AG04450 (cell line): ENCODE measurements around the gene DYRK4. TPM values are rescaled to one million over a fixed set of nuclear protein-coding genes. Genes with fewer than 3 reads are reported as not detected.

Experiments used
- CTCF ChIA-PET: fragments of 300-600, 350-600 bp; formaldehyde crosslinking; extraction: SDS; loops from one replicate; lab custom pipeline; 2022; ENCODE audit warnings: antibody characterized with exemption, inconsistent platforms; lab: Charles Lee
- POLR2A ChIA-PET: fragments of 350-600 bp; formaldehyde crosslinking; extraction: SDS; loops from one replicate; lab custom pipeline; 2021; ENCODE audit warnings: antibody characterized with exemption, inconsistent platforms; lab: Yijun Ruan, JAX
- DNase-seq: peaks from one replicate; pipeline ENCODE4 v3.0.0-alpha.2; 2011; ENCODE audit warnings: low read depth, low spot score
- H3K27ac ChIP-seq: one replicate; pipeline ENCODE4 v1.5.1; 2012; ENCODE audit warnings: low read depth, low read length, control low read depth
- H3K27me3 ChIP-seq: one replicate; pipeline ENCODE4 v1.6.0; 2012; ENCODE audit warnings: low read length; ENCODE audit not compliant: control insufficient read depth, insufficient read depth
- H3K4me3 ChIP-seq: 2 replicates; pipeline ENCODE4 v1.5.1; 2011; ENCODE audit warnings: mild to moderate bottlenecking, low read depth, low read length, control low read depth
- H3K9me3 ChIP-seq: 2 replicates; pipeline ENCODE4 v1.5.1; 2012; ENCODE audit warnings: low read length; ENCODE audit not compliant: control insufficient read depth, insufficient read depth
- polyA plus RNA-seq: library from polyadenylated mRNA; depleted of rRNA; stranded (reverse); fragments of >200 nt; gene quantifications from 2 replicates; pipeline ENCODE4 v1.2.3, GENCODE V29; 2011
- TF ChIP-seq, protein P1 (sequence below): IDR thresholded peaks from 2 replicates; pipeline ENCODE4 v1.5.1; 2011; ENCODE audit warnings: low read depth, low read length, control low read depth, inconsistent platforms

The DYRK4 gene
- polyA plus RNA-seq, 1 experiment, result 71.9 TPM

DNA sequence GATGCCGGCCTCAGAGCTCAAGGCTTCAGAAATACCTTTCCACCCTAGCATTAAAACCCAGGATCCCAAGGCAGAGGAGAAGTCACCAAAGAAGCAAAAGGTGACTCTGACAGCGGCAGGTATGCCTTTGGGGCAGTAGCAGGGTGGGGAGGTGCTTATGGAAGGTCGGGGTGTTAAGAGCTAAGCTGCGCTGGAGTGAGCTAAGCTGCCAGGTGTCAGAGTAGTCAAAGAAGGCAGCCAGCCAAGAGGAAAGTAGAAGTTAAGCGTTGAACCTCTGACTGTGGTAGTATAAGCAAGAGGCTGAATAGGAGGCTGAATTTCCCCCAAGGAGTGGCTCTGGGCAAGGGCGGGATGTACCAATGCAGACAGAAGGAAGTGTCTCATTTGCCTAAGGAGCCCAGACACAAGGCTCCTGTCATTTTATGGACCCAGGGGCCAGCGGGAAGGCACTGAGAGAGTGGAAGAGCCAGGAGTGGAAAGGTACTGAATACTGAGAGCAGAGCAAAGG lies 29.2 kb downstream of the DYRK4 start:
- H3K9me3 ChIP-seq, result no peaks in the 10 kb centered on the region
- peaks cover 13% of the 10 kb centered on the region for H3K27me3 ChIP-seq
- no peak overlapping the region for H3K27ac ChIP-seq
- ChIA-PET CTCF (no interaction called here), POLR2A (no interaction called here)
- DNase-seq, result no peak
- TF ChIP-seq, protein P1, sequence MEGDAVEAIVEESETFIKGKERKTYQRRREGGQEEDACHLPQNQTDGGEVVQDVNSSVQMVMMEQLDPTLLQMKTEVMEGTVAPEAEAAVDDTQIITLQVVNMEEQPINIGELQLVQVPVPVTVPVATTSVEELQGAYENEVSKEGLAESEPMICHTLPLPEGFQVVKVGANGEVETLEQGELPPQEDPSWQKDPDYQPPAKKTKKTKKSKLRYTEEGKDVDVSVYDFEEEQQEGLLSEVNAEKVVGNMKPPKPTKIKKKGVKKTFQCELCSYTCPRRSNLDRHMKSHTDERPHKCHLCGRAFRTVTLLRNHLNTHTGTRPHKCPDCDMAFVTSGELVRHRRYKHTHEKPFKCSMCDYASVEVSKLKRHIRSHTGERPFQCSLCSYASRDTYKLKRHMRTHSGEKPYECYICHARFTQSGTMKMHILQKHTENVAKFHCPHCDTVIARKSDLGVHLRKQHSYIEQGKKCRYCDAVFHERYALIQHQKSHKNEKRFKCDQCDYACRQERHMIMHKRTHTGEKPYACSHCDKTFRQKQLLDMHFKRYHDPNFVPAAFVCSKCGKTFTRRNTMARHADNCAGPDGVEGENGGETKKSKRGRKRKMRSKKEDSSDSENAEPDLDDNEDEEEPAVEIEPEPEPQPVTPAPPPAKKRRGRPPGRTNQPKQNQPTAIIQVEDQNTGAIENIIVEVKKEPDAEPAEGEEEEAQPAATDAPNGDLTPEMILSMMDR, result no peak
- no peak overlapping the region for H3K4me3 ChIP-seq

DNA sequence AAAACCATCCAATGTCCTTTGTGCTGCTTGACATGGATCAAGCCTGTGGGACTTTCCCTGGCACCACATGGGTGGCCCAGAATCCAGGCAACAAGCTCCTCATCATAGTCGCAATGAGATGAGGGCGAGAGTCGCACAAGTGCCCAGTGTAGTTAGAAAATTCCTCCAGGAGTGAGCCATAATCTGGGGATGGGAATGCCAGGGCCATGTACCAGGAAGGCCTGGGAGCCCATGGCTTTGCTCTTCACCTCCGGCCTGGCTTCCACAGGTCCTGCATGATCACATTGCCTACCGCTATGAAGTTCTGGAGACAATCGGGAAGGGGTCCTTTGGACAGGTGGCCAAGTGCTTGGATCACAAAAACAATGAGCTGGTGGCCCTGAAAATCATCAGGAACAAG lies 33.9 kb downstream of the DYRK4 start:
- no peaks in the 10 kb centered on the region for H3K9me3 ChIP-seq
- CTCF ChIA-PET, result interaction anchor here (1.6 kb wide), 1 partner anchor 8 kb away, joined by 6 read pairs; no protein-coding TSS in a partner anchor
- TF ChIP-seq, protein P1, result no peak
- DNase-seq, result no peak
- H3K27ac ChIP-seq, result no peak overlapping the region
- POLR2A ChIA-PET, result no interaction called here
- H3K27me3 ChIP-seq, result peaks cover 14% of the 10 kb centered on the region
- no peak overlapping the region for H3K4me3 ChIP-seq

DNA sequence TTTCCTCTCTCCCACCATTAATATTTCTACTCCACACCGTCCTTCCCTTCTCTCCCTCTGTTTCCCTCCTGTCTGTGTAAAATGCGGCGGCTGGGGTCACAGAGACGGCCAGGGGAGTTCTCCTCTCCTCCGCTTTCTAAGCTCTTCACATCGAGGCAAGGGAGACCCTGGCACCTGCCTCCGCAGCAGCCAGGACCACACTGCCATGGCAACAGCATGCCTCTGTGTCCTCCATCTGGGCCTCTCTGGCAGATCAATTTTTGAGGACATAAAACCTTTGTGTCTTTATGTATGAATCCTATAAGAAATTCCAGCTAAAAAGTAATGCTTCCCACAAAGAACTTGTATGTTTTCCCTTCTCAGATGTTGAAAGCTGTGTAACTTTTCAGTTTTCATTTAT lies 41.4 kb downstream of the DYRK4 start:
- no peak overlapping the region for H3K27ac ChIP-seq
- DNase-seq, result no peak
- CTCF ChIA-PET, result interaction anchor here (1.2 to 2.7 kb wide), 7 partner anchors 8 to 296 kb away, joined by 3 to 16 read pairs (median 6); no protein-coding TSS in a partner anchor
- no peak overlapping the region for H3K4me3 ChIP-seq
- TF ChIP-seq, protein P1, result no peak
- POLR2A ChIA-PET, result no interaction called here
- peaks cover 6% of the 10 kb centered on the region for H3K27me3 ChIP-seq
- no peaks in the 10 kb centered on the region; the same call in 1 of the 2 replicates for H3K9me3 ChIP-seq

DNA sequence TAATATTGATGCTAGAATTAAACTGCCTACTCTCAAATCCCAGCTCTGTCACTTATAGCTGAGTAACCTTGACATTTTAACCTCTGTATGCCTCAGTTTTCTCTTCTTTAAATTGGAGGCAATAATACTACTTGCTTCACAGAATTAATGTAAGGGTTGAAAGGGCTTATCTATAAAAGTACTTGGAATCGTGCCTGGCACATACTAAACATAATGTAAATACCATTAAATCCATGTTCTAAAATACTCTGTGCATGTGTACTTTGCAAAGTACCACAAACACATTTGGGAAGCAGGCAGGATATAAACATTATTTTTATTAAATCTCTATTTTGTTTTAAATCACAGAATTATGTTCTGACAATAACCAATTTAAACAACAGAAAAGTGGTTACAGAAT lies 41.9 kb downstream of the DYRK4 start:
- CTCF ChIA-PET, result interaction anchor here (0.6 to 2.7 kb wide), 15 partner anchors 9 to 296 kb away, joined by 3 to 16 read pairs (median 6); no protein-coding TSS in a partner anchor
- no peak overlapping the region for H3K4me3 ChIP-seq
- H3K9me3 ChIP-seq, result no peaks in the 10 kb centered on the region; the same call in 1 of the 2 replicates
- TF ChIP-seq, protein P1, result no peak
- POLR2A ChIA-PET, result no interaction called here
- H3K27me3 ChIP-seq, result peaks cover 6% of the 10 kb centered on the region
- DNase-seq, result no peak
- no peak overlapping the region for H3K27ac ChIP-seq

DNA sequence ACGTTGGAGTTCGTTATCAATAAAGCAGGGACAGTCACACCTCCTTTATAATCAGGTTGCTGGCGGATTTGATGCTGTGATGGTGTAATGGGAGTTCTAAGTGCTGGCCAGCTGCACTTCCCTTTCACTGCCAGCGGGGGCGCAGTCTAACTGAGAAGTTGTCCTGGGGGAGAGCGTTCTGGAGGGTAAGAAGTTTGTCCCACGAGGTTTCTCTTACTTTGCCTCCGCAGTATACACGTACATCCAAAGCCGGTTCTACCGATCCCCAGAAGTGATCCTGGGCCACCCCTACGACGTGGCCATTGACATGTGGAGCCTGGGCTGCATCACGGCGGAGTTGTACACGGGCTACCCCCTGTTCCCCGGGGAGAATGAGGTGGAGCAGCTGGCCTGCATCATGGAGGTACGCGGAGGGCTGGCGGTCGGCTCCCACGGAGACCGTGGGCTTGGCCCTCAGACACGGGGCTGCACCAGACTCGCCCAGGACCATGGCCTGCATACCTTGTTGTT lies 42.7 kb downstream of the DYRK4 start:
- Histone ChIP-seq H3K27ac (peak overlapping the region; percentile 25), H3K27me3 (peaks cover 6% of the 10 kb centered on the region), H3K9me3 (no peaks in the 10 kb centered on the region; the same call in 1 of the 2 replicates), H3K4me3 (peak overlapping the region; percentile 75)
- ChIA-PET CTCF (interaction anchor here (0.6 to 2.7 kb wide), 16 partner anchors 10 to 333 kb away, joined by 3 to 16 read pairs (median 6); partner anchors contain the start of gene DYRK4), POLR2A (no interaction called here)
- TF ChIP-seq, protein P1, result peak; percentile 100
- DNase-seq, result peak; percentile 68
